Keratinocyte (primary cell): ENCODE measurements around the gene HLA-DPA1. TPM values are rescaled to one million over a fixed set of nuclear protein-coding genes. Genes with fewer than 3 reads are reported as not detected.
"Not testable (repeated sequence)": the region's sequence is repeated elsewhere in the genome, so short reads cannot be mapped to it uniquely, and the experiment has no call there.

Experiments used
- DNase-seq: peaks from one replicate; pipeline ENCODE4 v3.0.0-alpha.2; 2011; ENCODE audit warnings: low read depth, missing footprints, low spot score
- FAIRE-seq: peaks from 2 replicates; lab custom pipeline; 2011; peaks lifted over from hg19 to GRCh38; lab: Jason Lieb, UNC
- H2AFZ ChIP-seq: 2 replicates; pipeline ENCODE4 v1.6.0; 2012; ENCODE audit warnings: low read length, control low read depth, inconsistent platforms; ENCODE audit not compliant: control insufficient read depth
- H3K27ac ChIP-seq: 2 replicates; pipeline ENCODE4 v1.5.1; 2011; ENCODE audit warnings: low read length; ENCODE audit not compliant: control insufficient read depth, insufficient read depth
- H3K27me3 ChIP-seq: 3 replicates; pipeline ENCODE4 v1.6.0; 2011; ENCODE audit warnings: low read length; ENCODE audit not compliant: control insufficient read depth, insufficient read depth; ENCODE audit errors: extremely low read depth
- H3K36me3 ChIP-seq, 2 experiments: 2 replicates in 1 of 2; 3 replicates in 1 of 2; pipeline ENCODE4 v1.5.1; 2011; ENCODE audit warnings: low read length in 2 of 2, mild to moderate bottlenecking in 1 of 2; ENCODE audit not compliant: control insufficient read depth in 2 of 2, insufficient read depth in 2 of 2; ENCODE audit errors: extremely low read depth in 1 of 2
- H3K4me1 ChIP-seq: 3 replicates; pipeline ENCODE4 v1.5.1; 2011; ENCODE audit warnings: low read length; ENCODE audit not compliant: control insufficient read depth, insufficient read depth; ENCODE audit errors: extremely low read depth
- H3K4me2 ChIP-seq: 3 replicates; pipeline ENCODE4 v1.6.0; 2011; ENCODE audit warnings: low read depth, low read length; ENCODE audit not compliant: control insufficient read depth, insufficient read depth; ENCODE audit errors: extremely low read depth
- H3K4me3 ChIP-seq, 3 experiments: fragments of 200-600 bp in 1 of 3; sonication (generic) in 1 of 3; 2 replicates in 2 of 3; 3 replicates in 1 of 3; pipeline ENCODE4 v1.5.1; 2011 to 2016; ENCODE audit warnings: low read length in 3 of 3, mild to moderate bottlenecking in 3 of 3, control low read depth in 2 of 3, inconsistent platforms in 1 of 3, low read depth in 1 of 3, mixed read lengths in 1 of 3, mixed run types in 1 of 3, moderate library complexity in 1 of 3; ENCODE audit not compliant: control insufficient read depth in 2 of 3, insufficient read depth in 2 of 3; ENCODE audit errors: extremely low read depth in 1 of 3
- H3K79me2 ChIP-seq: 2 replicates; pipeline ENCODE4 v1.6.0; 2012; ENCODE audit warnings: low read length; ENCODE audit not compliant: control insufficient read depth, insufficient read depth
- H3K9ac ChIP-seq: 3 replicates; pipeline ENCODE4 v1.6.0; 2011; ENCODE audit warnings: low read length; ENCODE audit not compliant: control insufficient read depth, insufficient read depth; ENCODE audit errors: extremely low read depth
- H3K9me1 ChIP-seq: 3 replicates; pipeline ENCODE4 v1.6.0; 2011; ENCODE audit warnings: low read length; ENCODE audit not compliant: control insufficient read depth, insufficient read depth; ENCODE audit errors: extremely low read depth
- H3K9me3 ChIP-seq: 2 replicates; pipeline ENCODE4 v1.5.1; 2012; ENCODE audit warnings: low read depth, low read length; ENCODE audit not compliant: control insufficient read depth
- H4K20me1 ChIP-seq: 3 replicates; pipeline ENCODE4 v1.6.0; 2011; ENCODE audit warnings: low read length; ENCODE audit not compliant: control insufficient read depth, insufficient read depth; ENCODE audit errors: extremely low read depth
- EZH2 ChIP-seq: IDR thresholded peaks from one replicate; pipeline ENCODE4 v1.6.1; 2012; ENCODE audit warnings: inconsistent platforms, mild to moderate bottlenecking, low read length, moderate library complexity
- dilution Hi-C: fragments of 300-500 bp; cut with MboI; formaldehyde crosslinking; loops from one replicate; pipeline ENCODE4 v1.7.0; 2020; ENCODE audit warnings: low sequenced_read_pairs; ENCODE audit not compliant: extremely low pct_ligation_motif_present
- polyA plus RNA-seq, 5 experiments: library from polyadenylated mRNA; depleted of rRNA in 3 of 5; stranded (reverse) in 3 of 5; stranded (forward) in 1 of 5; unstranded in 1 of 5; fragments of >200 nt; gene quantifications; 1 replicate in 1 of 5; 2 replicates in 3 of 5; 3 replicates in 1 of 5; pipeline versions ENCODE4 v1.2.1 to v1.2.3, GENCODE V29; 2011 to 2012; ENCODE audit warnings: missing spikeins in 2 of 5, low read depth in 1 of 5, low replicate concordance in 1 of 5
- TF ChIP-seq, protein P1 (sequence below), 3 experiments: IDR thresholded peaks in 1 of 3; conservative IDR thresholded peaks in 1 of 3; optimal IDR thresholded peaks in 1 of 3; 2 replicates in 2 of 3; 3 replicates in 1 of 3; pipeline versions ENCODE3 to v1.5.1; 2011; ENCODE audit warnings: low read length in 3 of 3, mild to moderate bottlenecking in 3 of 3, moderate library complexity in 2 of 3, control low read depth in 1 of 3, inconsistent platforms in 1 of 3; ENCODE audit not compliant: insufficient read depth in 2 of 3; ENCODE audit errors: extremely low read depth in 1 of 3

HLA-DPA1 gene
- polyA plus RNA-seq, 1 donor (not counting 4 experiments of a cell fraction or from before 2014, with no cell fraction given) = 0.09 TPM

DNA sequence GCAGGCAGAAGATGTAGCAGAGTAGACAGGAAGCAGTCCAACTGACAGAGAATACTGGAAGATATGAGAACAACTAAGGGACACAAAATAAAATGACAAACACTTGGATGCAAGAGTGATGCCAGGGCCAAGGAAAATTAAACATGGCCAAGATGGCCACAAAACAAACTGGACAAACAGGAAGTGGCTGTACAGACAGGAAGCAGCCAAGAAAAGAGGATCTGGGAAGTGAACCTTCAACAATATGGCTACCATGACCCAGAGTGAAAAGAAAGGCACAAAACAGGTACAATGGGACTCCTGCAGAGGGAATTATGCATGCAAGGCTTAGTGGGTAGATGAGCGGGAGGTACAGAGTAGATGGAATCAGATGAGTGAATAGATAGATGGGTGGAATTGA lies 31.4 kb upstream of the HLA-DPA1 start:
- DNase-seq (no peak), FAIRE-seq (no peak)
- H3K9me1 ChIP-seq = no peaks in the 10 kb centered on the region
- H3K9me3 ChIP-seq = no peaks in the 10 kb centered on the region
- H4K20me1 ChIP-seq = no peaks in the 10 kb centered on the region
- peaks cover 16% of the 10 kb centered on the region for H3K27me3 ChIP-seq
- H3K36me3 ChIP-seq = no peaks in the 10 kb centered on the region
- TF ChIP-seq EZH2 = no peak
- TF ChIP-seq, protein P1, sequence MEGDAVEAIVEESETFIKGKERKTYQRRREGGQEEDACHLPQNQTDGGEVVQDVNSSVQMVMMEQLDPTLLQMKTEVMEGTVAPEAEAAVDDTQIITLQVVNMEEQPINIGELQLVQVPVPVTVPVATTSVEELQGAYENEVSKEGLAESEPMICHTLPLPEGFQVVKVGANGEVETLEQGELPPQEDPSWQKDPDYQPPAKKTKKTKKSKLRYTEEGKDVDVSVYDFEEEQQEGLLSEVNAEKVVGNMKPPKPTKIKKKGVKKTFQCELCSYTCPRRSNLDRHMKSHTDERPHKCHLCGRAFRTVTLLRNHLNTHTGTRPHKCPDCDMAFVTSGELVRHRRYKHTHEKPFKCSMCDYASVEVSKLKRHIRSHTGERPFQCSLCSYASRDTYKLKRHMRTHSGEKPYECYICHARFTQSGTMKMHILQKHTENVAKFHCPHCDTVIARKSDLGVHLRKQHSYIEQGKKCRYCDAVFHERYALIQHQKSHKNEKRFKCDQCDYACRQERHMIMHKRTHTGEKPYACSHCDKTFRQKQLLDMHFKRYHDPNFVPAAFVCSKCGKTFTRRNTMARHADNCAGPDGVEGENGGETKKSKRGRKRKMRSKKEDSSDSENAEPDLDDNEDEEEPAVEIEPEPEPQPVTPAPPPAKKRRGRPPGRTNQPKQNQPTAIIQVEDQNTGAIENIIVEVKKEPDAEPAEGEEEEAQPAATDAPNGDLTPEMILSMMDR (optimal IDR thresholded peaks at IDR 0.05 in 1 of 3, IDR thresholded peaks at IDR 0.05 in 1 of 3, conservative IDR thresholded peaks at IDR 0.05 in 1 of 3; ENCODE audit: extremely low read depth in 1 of 3, insufficient read depth in 2 of 3, low read length in 3 of 3) = no peak
- H3K4me3 ChIP-seq = no peak overlapping the region
- dilution Hi-C loops = no loop called here
- H3K9ac ChIP-seq = no peak overlapping the region
- H2AFZ ChIP-seq = no peak overlapping the region
- no peak overlapping the region for H3K27ac ChIP-seq
- H3K4me1 ChIP-seq = no peaks in the 10 kb centered on the region
- no peaks in the 10 kb centered on the region for H3K79me2 ChIP-seq
- no peak overlapping the region for H3K4me2 ChIP-seq

GRCh38 chr6:33103776-33104175 lies 30.3 kb upstream of the HLA-DPA1 start:
- FAIRE-seq (no peak), DNase-seq (no peak)
- Histone ChIP-seq H2AFZ (no peak overlapping the region), H3K79me2 (no peaks in the 10 kb centered on the region), H3K27ac (no peak overlapping the region), H4K20me1 (no peaks in the 10 kb centered on the region), H3K4me3 (no peak overlapping the region), H3K36me3 (no peaks in the 10 kb centered on the region), H3K4me1 (no peaks in the 10 kb centered on the region), H3K4me2 (no peak overlapping the region), H3K27me3 (peaks cover 12% of the 10 kb centered on the region), H3K9me3 (no peaks in the 10 kb centered on the region), H3K9me1 (no peaks in the 10 kb centered on the region), H3K9ac (no peak overlapping the region)
- TF ChIP-seq EZH2 = no peak
- TF ChIP-seq, protein P1 (optimal IDR thresholded peaks at IDR 0.05 in 1 of 3, IDR thresholded peaks at IDR 0.05 in 1 of 3, conservative IDR thresholded peaks at IDR 0.05 in 1 of 3; ENCODE audit: extremely low read depth in 1 of 3, insufficient read depth in 2 of 3, low read length in 3 of 3) = no peak
- dilution Hi-C loops = no loop called here

DNA sequence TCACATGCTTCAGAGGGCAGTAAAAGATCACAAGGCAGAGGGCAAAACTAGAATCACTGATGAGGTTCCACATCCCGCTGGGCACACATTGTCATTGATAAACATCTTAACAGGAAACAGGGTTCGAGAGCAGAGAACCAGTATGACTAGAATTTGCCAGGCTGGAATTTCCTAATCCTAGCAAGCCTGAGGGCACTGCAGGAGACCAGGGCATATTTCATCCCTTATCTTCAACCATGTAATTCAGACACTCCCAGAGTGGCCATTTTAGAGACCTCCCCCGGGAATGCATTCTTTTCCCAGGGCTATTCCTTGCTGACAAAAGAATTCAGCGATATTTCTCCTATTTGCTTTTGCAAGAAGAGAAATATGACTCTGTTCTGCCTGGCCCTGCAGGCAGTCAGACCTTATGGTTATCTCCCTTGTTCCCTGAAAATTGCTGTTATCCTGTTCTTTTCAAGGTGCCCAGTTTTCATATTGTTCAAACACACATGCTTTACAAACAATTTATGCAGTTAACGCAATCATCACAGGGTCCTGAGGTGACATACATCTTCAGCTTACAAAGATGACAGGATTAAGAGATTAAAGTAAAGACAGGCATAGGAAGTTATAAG lies 27.8 kb upstream of the HLA-DPA1 start:
- H3K27ac ChIP-seq, H3K27me3 ChIP-seq, DNase-seq, dilution Hi-C loops, H3K4me3 ChIP-seq, H4K20me1 ChIP-seq, H3K9ac ChIP-seq, H3K9me3 ChIP-seq, FAIRE-seq, H2AFZ ChIP-seq, H3K79me2 ChIP-seq, H3K36me3 ChIP-seq, H3K9me1 ChIP-seq, H3K4me1 ChIP-seq, H3K4me2 ChIP-seq: not testable (repeated sequence)
